ENCODE results near the gene ATP1A1.

GRCh38 chr1:116431870-116432500 lies 58.9 kb downstream of the ATP1A1 start:
- TF ChIP-seq CTCF (IDR thresholded peaks at IDR 0.05; ENCODE audit: low read length) (no peak), EZH2 (optimal IDR thresholded peaks at IDR 0.05; ENCODE audit: low read depth, low read length) (no peak), EZH2phosphoT487 (IDR thresholded peaks at IDR 0.05; ENCODE audit: low read length) (no peak)

Data from MM.1S (cell line).